ENCODE measurements around the gene AAR2. TPM values are rescaled to one million over a fixed set of nuclear protein-coding genes. Genes with fewer than 3 reads are reported as not detected.

The AAR2 gene
- total RNA-seq, 1 donor from 2014 or later: 19.7 TPM

- Histone ChIP-seq H3K79me2 (ENCODE audit: low read depth) (no peaks in the 10 kb centered on the region), H2AFZ (replicated peaks) (no peak overlapping the region), H3K36me3 (no peaks in the 10 kb centered on the region), H3K9me3 (ENCODE audit: low read depth) (no peaks in the 10 kb centered on the region), H3K4me1 (peaks cover 1% of the 10 kb centered on the region), H3F3A (ENCODE audit: low read depth) (no peaks in the 10 kb centered on the region), H3K4me2 (no peak overlapping the region), H3K9ac (no peak overlapping the region), H3K27ac (no peak overlapping the region), H4K20me1 (ENCODE audit: low read depth) (no peaks in the 10 kb centered on the region), H3K4me3 (no peak overlapping the region), H3K27me3 (no peaks in the 10 kb centered on the region)
- H3K4me3 Mint-ChIP-seq: no peak overlapping the region
- TF ChIP-seq CTCF (IDR thresholded peaks at IDR 0.05) (no peak), EZH2 (IDR thresholded peaks at IDR 0.05) (no peak), EZH2phosphoT487 (IDR thresholded peaks at IDR 0.05) (no peak)
- H3K4me1 Mint-ChIP-seq: peaks cover 13% of the 10 kb centered on the region
- H3K27me3 Mint-ChIP-seq (ENCODE audit: insufficient read depth, low read depth): peaks cover 10% of the 10 kb centered on the region
- DNase-seq (ENCODE audit: low spot score): no peak
- no peaks in the 10 kb centered on the region for H3K36me3 Mint-ChIP-seq
- H3K27ac Mint-ChIP-seq: no peak overlapping the region
- no peaks in the 10 kb centered on the region for H3K9me3 Mint-ChIP-seq
Measured at GRCh38 chr20:36279362-36279761, 43.1 kb downstream of the AAR2 start.

- H3K4me3 Mint-ChIP-seq: no peak overlapping the region
- Histone ChIP-seq H3F3A (ENCODE audit: low read depth) (no peaks in the 10 kb centered on the region), H2AFZ (replicated peaks) (no peak overlapping the region), H3K4me3 (no peak overlapping the region), H3K4me2 (no peak overlapping the region), H3K9me3 (ENCODE audit: low read depth) (no peaks in the 10 kb centered on the region), H3K4me1 (no peaks in the 10 kb centered on the region), H3K9ac (no peak overlapping the region), H3K27ac (no peak overlapping the region), H3K79me2 (ENCODE audit: low read depth) (no peaks in the 10 kb centered on the region), H3K27me3 (no peaks in the 10 kb centered on the region), H3K36me3 (no peaks in the 10 kb centered on the region), H4K20me1 (ENCODE audit: low read depth) (no peaks in the 10 kb centered on the region)
- H3K9me3 Mint-ChIP-seq: no peaks in the 10 kb centered on the region
- no peak for DNase-seq (ENCODE audit: low spot score)
- TF ChIP-seq EZH2 (IDR thresholded peaks at IDR 0.05) (no peak), EZH2phosphoT487 (IDR thresholded peaks at IDR 0.05) (no peak), CTCF (IDR thresholded peaks at IDR 0.05) (no peak)
- H3K27me3 Mint-ChIP-seq (ENCODE audit: insufficient read depth, low read depth): peaks cover 10% of the 10 kb centered on the region
- H3K36me3 Mint-ChIP-seq: no peaks in the 10 kb centered on the region
- peaks cover 9% of the 10 kb centered on the region for H3K4me1 Mint-ChIP-seq
- H3K27ac Mint-ChIP-seq: no peak overlapping the region
Measured at GRCh38 chr20:36279776-36280175, 43.5 kb downstream of the AAR2 start.

- no peaks in the 10 kb centered on the region for H3K36me3 Mint-ChIP-seq
- no peak overlapping the region for H3K27ac ChIP-seq
- no peak overlapping the region for H2AFZ ChIP-seq (replicated peaks)
- no peaks in the 10 kb centered on the region for H3K4me1 ChIP-seq
- H3K9me3 ChIP-seq (ENCODE audit: low read depth): no peaks in the 10 kb centered on the region
- H3K27me3 ChIP-seq: no peaks in the 10 kb centered on the region
- no peak overlapping the region for H3K9ac ChIP-seq
- no peaks in the 10 kb centered on the region for H4K20me1 ChIP-seq (ENCODE audit: low read depth)
- no peak overlapping the region for H3K27ac Mint-ChIP-seq
- no peaks in the 10 kb centered on the region for H3K9me3 Mint-ChIP-seq
- H3K36me3 ChIP-seq: no peaks in the 10 kb centered on the region
- H3K27me3 Mint-ChIP-seq (ENCODE audit: insufficient read depth, low read depth): peaks cover 9% of the 10 kb centered on the region
- no peak for TF ChIP-seq EZH2phosphoT487 (IDR thresholded peaks at IDR 0.05)
- no peak for TF ChIP-seq CTCF (IDR thresholded peaks at IDR 0.05)
- TF ChIP-seq EZH2 (IDR thresholded peaks at IDR 0.05): no peak
- H3F3A ChIP-seq (ENCODE audit: low read depth): no peaks in the 10 kb centered on the region
- no peaks in the 10 kb centered on the region for H3K79me2 ChIP-seq (ENCODE audit: low read depth)
- no peak overlapping the region for H3K4me3 ChIP-seq
- no peak overlapping the region for H3K4me2 ChIP-seq
- no peak overlapping the region for H3K4me3 Mint-ChIP-seq
- no peaks in the 10 kb centered on the region for H3K4me1 Mint-ChIP-seq
- no peak for DNase-seq (ENCODE audit: low spot score)
Measured at GRCh38 chr20:36281785-36282380, 45.6 kb downstream of the AAR2 start.
